ENCODE results near the gene RNF157. TPM values are rescaled to one million over a fixed set of nuclear protein-coding genes. Genes with fewer than 3 reads are reported as not detected.

Gene RNF157
- total RNA-seq, 2 experiments from 2014 or later = 25.4 to 28.0 TPM

DNA sequence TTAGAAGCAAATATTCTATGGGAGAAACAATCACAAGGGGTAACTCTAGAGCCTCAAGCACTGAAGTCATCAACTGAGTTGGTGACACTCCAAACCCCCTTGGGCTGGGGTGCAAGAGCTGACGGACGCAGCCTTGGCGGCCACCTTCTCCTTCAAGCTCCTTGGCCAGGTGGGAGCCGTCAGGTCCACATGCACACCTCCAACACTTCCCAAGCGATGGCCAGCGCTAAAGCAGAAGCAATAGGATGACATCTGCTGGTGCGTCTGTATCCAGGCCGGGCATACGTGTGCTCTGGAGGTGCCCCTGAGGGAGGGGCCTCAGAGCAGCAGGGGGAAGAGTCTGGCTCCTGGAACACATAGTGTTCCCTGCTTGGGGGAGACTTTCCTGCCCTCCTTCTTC is 87.1 kb downstream of the RNF157 start:
- Mint-ChIP-seq H3K36me3 (peaks cover 33% of the 10 kb centered on the region), H3K4me1 (ENCODE audit: low read depth) (peaks cover 26% of the 10 kb centered on the region), H3K27me3 (no peaks in the 10 kb centered on the region), H3K9me3 (no peaks in the 10 kb centered on the region), H3K27ac (no peak overlapping the region), H3K4me3 (no peak overlapping the region)
- CTCF ChIA-PET = interaction anchor here (1.2 to 2.6 kb wide), 3 partner anchors 32 to 139 kb away, joined by 3 to 12 read pairs (median 10); no protein-coding TSS in a partner anchor
- POLR2A ChIA-PET = interaction anchor here (0.7 kb wide), 1 partner anchor 9 kb away, joined by 3 read pairs; no protein-coding TSS in a partner anchor
- DNase-seq = no peak
- intact Hi-C loops (cut with micrococcal nuclease) = no loop called here

DNA sequence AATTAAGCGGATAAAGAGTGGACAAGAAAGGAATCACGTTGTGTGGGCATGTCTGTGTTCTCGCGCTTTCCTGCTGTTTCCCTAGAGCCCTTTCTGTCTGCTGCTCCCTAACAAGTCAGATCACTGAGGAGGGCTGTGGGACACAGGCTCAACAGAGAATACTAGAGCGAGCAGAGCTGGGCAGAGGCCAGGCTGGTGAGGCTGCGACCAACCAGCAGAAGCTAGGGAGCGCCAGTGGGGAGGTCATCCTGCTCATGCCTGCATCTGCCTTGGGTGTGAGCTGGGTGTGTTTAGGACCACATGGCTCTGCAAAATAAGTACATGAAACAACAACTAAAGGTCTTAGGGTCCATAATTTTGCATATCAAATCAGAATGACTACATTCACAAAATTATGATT is 87.7 kb downstream of the RNF157 start:
- CTCF ChIA-PET = interaction anchor here (1.2 to 2.6 kb wide), 3 partner anchors 32 to 138 kb away, joined by 3 to 12 read pairs (median 10); no protein-coding TSS in a partner anchor
- intact Hi-C loops (cut with micrococcal nuclease) = no loop called here
- H3K36me3 Mint-ChIP-seq = peaks cover 27% of the 10 kb centered on the region

DNA sequence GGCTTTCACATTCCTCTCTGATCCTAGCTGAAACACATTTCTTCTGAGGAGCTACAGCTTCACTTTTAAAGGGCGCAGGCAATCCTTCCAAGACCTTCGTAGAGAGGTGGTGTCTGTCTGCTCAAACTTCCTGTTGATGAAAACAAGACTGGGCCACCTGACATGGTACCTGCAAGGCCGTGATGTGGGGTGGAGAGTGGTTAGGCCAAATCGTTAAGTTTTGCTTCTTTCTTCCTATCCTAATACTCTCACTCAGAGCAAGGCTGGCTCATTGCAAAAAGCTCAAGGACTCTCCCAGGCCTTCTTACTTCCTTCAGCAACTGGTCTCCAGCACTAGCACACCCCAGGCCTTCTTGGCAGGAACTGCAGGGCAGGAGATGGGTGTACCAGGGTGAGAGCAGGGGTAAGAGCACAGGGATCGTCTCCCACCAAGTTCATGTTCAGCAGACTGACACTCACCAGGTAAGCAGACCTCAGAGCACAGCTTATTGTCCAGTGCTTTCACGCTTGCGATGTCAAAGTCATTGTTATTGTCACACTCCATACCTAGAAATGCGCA is 88.3 kb downstream of the RNF157 start:
- intact Hi-C loops (cut with micrococcal nuclease) = no loop called here
- Mint-ChIP-seq H3K9me3 (no peaks in the 10 kb centered on the region), H3K4me3 (no peak overlapping the region), H3K27me3 (no peaks in the 10 kb centered on the region), H3K4me1 (ENCODE audit: low read depth) (peaks cover 28% of the 10 kb centered on the region), H3K27ac (peak overlapping the region; percentile 58), H3K36me3 (peaks cover 22% of the 10 kb centered on the region)
- CTCF ChIA-PET = interaction anchor here (1.2 to 2.6 kb wide), 3 partner anchors 8 to 31 kb away, joined by 6 to 12 read pairs (median 6); no protein-coding TSS in a partner anchor
- DNase-seq = no peak
- POLR2A ChIA-PET = no interaction called here

More for the DNA sequence above, 87.7 kb downstream of the RNF157 start:
- H3K4me3 Mint-ChIP-seq = no peak overlapping the region
- H3K27ac Mint-ChIP-seq = peak overlapping the region; percentile 6
- peaks cover 26% of the 10 kb centered on the region for H3K4me1 Mint-ChIP-seq (ENCODE audit: low read depth)
- no peaks in the 10 kb centered on the region for H3K27me3 Mint-ChIP-seq
- no peak for DNase-seq
- no peaks in the 10 kb centered on the region for H3K9me3 Mint-ChIP-seq
- POLR2A ChIA-PET = no interaction called here

DNA sequence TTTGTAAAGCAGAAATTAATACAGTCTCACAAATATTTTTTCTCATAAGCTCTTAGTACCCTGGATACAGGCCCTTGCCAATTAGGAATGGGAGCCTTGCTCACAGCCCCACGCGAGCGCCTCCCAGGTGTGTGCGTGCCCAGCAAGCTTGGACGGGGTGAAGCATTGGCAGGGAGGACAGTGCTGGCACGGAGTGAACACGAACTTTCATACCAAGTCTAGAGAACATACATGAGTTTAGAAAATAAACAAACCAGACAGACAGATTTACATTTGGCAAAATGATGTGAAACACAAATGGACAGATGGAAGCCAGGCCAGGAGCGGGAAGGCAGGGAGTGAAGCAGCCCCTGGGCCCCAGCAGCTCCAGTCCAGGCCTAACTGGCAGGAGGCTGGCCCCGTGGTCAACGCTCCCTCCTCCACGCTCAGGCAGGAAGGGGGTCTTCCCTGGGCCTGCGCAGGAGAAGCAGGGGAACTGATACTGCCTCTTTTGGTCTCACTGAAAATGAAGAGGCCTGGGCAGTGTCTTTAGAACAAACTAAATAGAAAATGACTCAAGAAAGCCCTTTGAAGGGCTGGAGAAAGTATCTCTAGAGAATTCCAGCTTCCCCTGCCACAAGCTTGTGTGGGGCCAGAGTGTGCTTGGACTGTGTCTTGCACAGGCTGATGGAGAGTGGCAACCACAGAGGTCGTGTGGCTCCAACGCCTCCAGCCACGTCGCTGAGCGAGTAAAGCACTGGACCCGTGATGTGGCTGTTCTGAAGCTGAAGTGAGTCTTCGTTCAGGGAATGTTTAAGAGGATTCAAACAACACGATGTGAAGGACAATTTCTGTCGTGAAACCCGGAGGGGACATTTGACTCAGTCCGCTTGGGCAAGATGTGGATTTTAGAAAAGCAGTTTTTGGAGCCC is 89.3 kb downstream of the RNF157 start:
- peak overlapping the region; percentile 46 for H3K27ac Mint-ChIP-seq
- ChIA-PET POLR2A (interaction anchor here (0.5 to 1.0 kb wide), 2 partner anchors 70 to 119 kb away, joined by 3 read pairs; no protein-coding TSS in a partner anchor), CTCF (interaction anchor here (1.1 to 2.6 kb wide), 4 partner anchors 9 to 31 kb away, joined by 4 to 12 read pairs (median 6); no protein-coding TSS in a partner anchor)
- no peaks in the 10 kb centered on the region for H3K27me3 Mint-ChIP-seq
- H3K4me3 Mint-ChIP-seq = no peak overlapping the region
- H3K36me3 Mint-ChIP-seq = peaks cover 20% of the 10 kb centered on the region
- no peak for DNase-seq
- H3K9me3 Mint-ChIP-seq = no peaks in the 10 kb centered on the region
- H3K4me1 Mint-ChIP-seq (ENCODE audit: low read depth) = peaks cover 38% of the 10 kb centered on the region
- intact Hi-C loops (cut with micrococcal nuclease) = no loop called here

DNA sequence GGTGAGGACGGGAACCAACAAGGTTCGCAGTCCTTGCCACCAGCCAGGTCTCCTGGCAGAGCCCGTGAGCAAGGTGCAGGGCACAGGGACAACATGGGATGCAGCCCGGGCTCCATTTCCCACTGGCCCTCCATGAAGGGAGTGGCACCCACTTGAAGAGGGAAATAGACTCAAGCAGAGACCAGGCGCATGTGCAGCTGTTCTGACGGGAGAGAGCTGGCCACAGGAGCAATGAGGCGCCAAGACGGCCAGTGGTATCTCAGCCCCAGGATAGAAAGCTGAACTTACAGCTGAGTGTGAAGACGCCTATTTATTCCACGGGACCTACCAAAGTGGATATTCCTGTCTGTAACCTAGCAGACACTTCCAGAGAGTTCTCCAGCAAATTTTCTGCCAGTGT is 91.1 kb downstream of the RNF157 start:
- Mint-ChIP-seq H3K4me3 (no peak overlapping the region), H3K27ac (no peak overlapping the region), H3K4me1 (ENCODE audit: low read depth) (peaks cover 56% of the 10 kb centered on the region), H3K27me3 (no peaks in the 10 kb centered on the region), H3K9me3 (no peaks in the 10 kb centered on the region), H3K36me3 (peaks cover 16% of the 10 kb centered on the region)
- intact Hi-C loops (cut with micrococcal nuclease) = no loop called here
- ChIA-PET CTCF (no interaction called here), POLR2A (no interaction called here)
- DNase-seq = no peak

DNA sequence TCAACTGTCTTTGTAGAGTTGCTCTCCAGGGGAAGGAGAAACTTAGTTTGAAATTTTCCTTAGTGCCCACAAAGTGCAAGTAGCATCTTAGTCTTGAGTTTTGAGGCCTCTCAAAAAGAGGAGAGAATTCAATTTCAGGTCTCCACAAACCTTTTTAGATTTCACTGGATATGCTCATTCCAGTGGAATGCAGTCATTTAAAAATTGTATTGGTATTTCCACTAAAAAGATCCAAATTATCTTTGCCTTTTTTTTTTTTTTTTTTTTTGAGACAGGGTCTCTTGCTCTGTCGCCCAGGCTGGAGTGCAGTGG is 92.3 kb downstream of the RNF157 start:
- no peak overlapping the region for H3K4me3 Mint-ChIP-seq
- no peaks in the 10 kb centered on the region for H3K9me3 Mint-ChIP-seq
- POLR2A ChIA-PET = no interaction called here
- intact Hi-C loops (cut with micrococcal nuclease) = no loop called here
- no peaks in the 10 kb centered on the region for H3K27me3 Mint-ChIP-seq
- peaks cover 16% of the 10 kb centered on the region for H3K36me3 Mint-ChIP-seq
- peaks cover 62% of the 10 kb centered on the region for H3K4me1 Mint-ChIP-seq (ENCODE audit: low read depth)
- DNase-seq = no peak
- H3K27ac Mint-ChIP-seq = no peak overlapping the region
- CTCF ChIA-PET = no interaction called here

DNA sequence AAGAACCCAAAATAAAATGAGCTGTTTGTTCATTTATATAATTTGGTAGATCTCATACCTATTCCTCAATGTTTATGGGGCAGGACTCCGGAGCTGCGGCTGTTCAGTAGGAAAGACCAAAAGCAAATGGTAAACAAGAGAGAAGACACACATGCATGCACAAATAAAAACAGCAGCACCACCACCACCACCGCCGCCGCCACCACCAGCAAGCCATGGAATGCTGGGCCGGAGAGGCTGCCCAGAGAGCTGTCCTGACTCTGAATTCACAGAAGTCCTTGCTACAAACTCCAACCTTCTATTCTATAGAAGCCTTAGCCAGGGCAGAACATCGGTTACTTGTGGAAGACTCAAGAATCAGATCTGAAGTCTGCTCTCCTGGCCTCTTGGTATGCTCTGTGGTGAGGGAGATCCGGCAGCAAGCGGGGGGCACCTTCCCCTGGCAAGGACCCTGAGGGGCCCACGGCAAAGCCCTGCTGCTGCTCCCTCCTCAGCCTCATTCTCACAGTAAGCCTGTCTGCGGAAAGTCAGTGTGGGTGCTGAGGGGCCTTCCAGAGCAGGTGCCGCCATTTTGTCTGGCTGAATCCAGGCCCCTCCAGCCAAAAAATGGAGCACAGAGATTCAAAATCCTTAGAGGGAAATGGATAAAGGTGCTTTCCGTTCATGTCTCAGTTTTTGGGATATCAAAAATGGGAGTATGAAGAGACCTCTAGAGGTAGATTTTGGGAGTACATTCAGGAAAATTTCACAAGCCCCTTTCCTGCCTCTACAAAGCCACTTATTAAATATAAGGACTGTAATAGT is 92.9 kb downstream of the RNF157 start:
- no peak for DNase-seq
- intact Hi-C loops (cut with micrococcal nuclease) = no loop called here
- Mint-ChIP-seq H3K36me3 (peaks cover 15% of the 10 kb centered on the region), H3K27ac (peak overlapping the region; percentile 93), H3K9me3 (no peaks in the 10 kb centered on the region), H3K4me3 (no peak overlapping the region), H3K4me1 (ENCODE audit: low read depth) (peaks cover 62% of the 10 kb centered on the region), H3K27me3 (no peaks in the 10 kb centered on the region)
- POLR2A ChIA-PET = no interaction called here
- CTCF ChIA-PET = interaction anchor here (1.1 to 2.7 kb wide), 2 partner anchors 34 to 132 kb away, joined by 7 to 14 read pairs; no protein-coding TSS in a partner anchor

DNA sequence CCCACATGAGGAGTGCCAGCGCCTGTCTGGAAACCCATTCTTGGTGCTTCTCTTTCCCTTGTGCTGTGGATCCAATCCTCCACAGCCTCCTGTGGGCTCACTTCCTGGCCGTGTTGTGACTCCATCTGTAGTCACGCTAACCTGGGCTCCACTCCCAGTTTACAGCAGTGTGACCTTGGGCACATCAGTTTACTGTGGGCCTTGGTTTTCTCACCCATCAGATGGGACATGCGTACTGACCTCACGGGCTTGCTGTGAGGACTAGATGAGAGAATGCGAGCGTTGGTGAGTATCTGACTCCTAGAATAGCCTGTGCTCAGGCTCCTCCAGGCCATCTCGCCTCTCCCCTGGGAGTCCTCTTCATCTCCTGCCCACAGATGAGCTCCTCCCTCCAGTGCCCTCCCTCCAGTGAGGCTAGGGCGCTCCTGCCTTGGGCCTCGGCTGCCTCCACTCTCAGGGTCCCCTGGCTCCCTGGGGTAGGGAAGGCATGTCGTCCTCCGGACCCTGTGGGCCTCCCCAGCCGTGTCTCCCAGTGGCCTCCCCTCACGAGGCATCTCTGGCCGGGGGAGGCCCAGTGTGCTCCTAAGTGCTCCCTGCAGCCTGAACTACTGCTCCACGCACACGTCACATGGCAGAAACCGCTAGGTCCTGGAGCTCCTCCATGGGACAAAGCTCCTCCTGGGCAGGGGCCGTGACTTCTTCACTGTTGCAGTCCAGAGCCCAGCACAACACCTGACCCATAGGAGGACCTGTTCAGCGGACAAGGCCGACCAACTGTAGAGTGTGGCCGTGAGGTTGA is 94.0 kb downstream of the RNF157 start:
- Mint-ChIP-seq H3K4me1 (ENCODE audit: low read depth) (peaks cover 61% of the 10 kb centered on the region), H3K9me3 (no peaks in the 10 kb centered on the region), H3K27ac (peak overlapping the region; percentile 93), H3K4me3 (peak overlapping the region; percentile 47), H3K36me3 (peaks cover 5% of the 10 kb centered on the region), H3K27me3 (no peaks in the 10 kb centered on the region)
- ChIA-PET POLR2A (interaction anchor here (1.0 to 2.1 kb wide), 4 partner anchors 36 to 125 kb away, joined by 3 to 7 read pairs (median 5); no protein-coding TSS in a partner anchor), CTCF (interaction anchor here (0.5 to 2.7 kb wide), 7 partner anchors 26 to 303 kb away, joined by 3 to 14 read pairs (median 3); no protein-coding TSS in a partner anchor)
- DNase-seq = peak; percentile 49
- intact Hi-C loops (cut with micrococcal nuclease) = no loop called here

DNA sequence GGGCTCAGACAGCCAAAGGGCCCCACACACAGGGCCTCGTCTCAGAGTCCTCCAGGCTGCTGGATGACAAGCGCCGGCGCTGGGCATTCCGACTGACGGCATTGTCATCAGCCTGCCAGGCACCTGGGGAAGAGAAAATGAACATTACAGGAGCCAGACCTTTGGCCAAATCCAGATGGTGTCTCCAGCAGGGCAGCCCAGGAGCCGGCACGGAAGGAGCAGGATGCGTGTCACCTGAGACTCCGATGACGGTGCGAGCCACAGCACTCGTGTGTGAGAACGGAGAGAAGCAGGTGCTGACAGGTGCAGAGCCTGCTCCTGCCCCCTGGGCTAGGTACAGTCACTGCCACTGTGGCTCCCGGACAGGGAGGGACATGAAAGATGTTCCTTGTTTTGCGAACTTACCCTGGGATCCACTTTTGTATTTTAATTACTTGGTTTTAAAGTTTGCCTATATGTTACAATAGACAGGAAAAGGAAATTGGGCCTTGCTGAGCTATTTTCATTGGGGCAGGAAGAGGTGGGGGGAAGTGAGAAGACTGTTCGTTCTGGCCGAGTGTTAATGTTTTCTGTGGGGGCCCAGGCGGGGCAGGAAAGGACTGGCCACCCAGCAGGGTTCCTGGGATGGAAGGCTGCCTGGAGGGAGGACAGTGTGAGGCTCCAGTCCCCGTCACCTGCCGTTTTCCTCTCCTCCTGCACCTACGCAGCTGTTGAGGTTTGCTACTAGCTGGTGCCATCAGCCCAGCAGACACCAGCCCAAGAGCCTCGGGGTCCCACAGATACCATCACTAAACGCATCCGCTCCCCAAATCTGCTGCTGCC is 94.9 kb downstream of the RNF157 start:
- peak overlapping the region; percentile 47 for H3K4me3 Mint-ChIP-seq
- H3K27ac Mint-ChIP-seq = peak overlapping the region; percentile 93
- H3K36me3 Mint-ChIP-seq = peaks cover 2% of the 10 kb centered on the region
- peak; percentile 70 for DNase-seq
- intact Hi-C loops (cut with micrococcal nuclease) = no loop called here
- POLR2A ChIA-PET = interaction anchor here (1.0 to 2.1 kb wide), 5 partner anchors 36 to 127 kb away, joined by 3 to 7 read pairs (median 3); no protein-coding TSS in a partner anchor
- H3K4me1 Mint-ChIP-seq (ENCODE audit: low read depth) = peaks cover 61% of the 10 kb centered on the region
- CTCF ChIA-PET = interaction anchor here (0.8 to 2.7 kb wide), 7 partner anchors 25 to 304 kb away, joined by 3 to 14 read pairs (median 3); no protein-coding TSS in a partner anchor
- no peaks in the 10 kb centered on the region for H3K9me3 Mint-ChIP-seq
- H3K27me3 Mint-ChIP-seq = peaks cover 1% of the 10 kb centered on the region

DNA sequence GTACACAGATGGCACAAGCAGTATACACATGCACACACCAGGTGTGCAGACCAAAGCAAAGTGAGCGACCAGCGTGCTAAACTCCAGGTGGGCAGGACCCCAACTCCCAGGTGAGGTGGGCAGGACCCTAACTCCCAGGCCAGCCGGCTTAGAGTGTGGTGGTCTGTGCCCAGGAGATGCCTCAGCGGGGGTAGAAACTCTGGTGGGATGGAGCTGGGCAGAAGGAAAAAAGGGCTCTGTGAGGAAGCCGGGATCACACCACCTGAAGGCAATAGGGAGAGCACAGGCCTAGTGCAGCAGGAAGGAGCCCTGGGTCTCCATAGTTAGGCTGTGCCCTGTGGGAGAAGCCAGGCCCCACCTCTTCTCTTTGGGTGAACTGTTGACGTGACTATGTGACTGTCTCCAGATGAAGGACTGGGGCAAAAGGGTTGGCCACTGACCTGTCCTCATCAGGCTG is 97.7 kb downstream of the RNF157 start:
- Mint-ChIP-seq H3K27me3 (peaks cover 8% of the 10 kb centered on the region), H3K36me3 (no peaks in the 10 kb centered on the region), H3K4me3 (no peak overlapping the region), H3K27ac (no peak overlapping the region), H3K4me1 (ENCODE audit: low read depth) (peaks cover 63% of the 10 kb centered on the region), H3K9me3 (no peaks in the 10 kb centered on the region)
- intact Hi-C loops (cut with micrococcal nuclease) = loop anchor here (2.0 kb wide), 1 partner anchor 38 kb away; no protein-coding TSS in a partner anchor
- CTCF ChIA-PET = interaction anchor here (1.1 to 4.1 kb wide), 5 partner anchors 21 to 137 kb away, joined by 3 to 28 read pairs (median 6); no protein-coding TSS in a partner anchor
- POLR2A ChIA-PET = interaction anchor here (1.0 to 3.8 kb wide), 3 partner anchors 37 to 129 kb away, joined by 3 to 24 read pairs (median 4); no protein-coding TSS in a partner anchor
- no peak for DNase-seq

Measured in activated CD4-positive, alpha-beta memory T cell treated with anti-CD3 and anti-CD28 coated beads for 36 hours (primary cell).